Panc1 (cell line): ENCODE data around the gene GALNT10.

ENCODE experiments used
- CTCF ChIP-seq: fragments of 450-650 bp; IDR thresholded peaks from 2 replicates; pipeline ENCODE4 v1.5.1; 2017; ENCODE audit warnings: mild to moderate bottlenecking
- REST ChIP-seq, 2 experiments: IDR thresholded peaks; 2 replicates each; pipeline ENCODE4 v1.6.1; 2011 to 2012; ENCODE audit warnings: low read depth in 2 of 2, control low read depth in 1 of 2, low read length in 1 of 2, mild to moderate bottlenecking in 1 of 2, moderate library complexity in 1 of 2; ENCODE audit not compliant: insufficient read depth in 1 of 2
- TCF7L2 ChIP-seq: IDR thresholded peaks from 2 replicates; pipeline ENCODE4 v1.6.1; 2011; ENCODE audit warnings: mild to moderate bottlenecking, low read depth, low read length, inconsistent platforms

GRCh38 chr5:154288145-154288544 is 97.6 kb downstream of the GALNT10 start:
- no peak for TF ChIP-seq CTCF
- no peak for TF ChIP-seq TCF7L2
- TF ChIP-seq REST (IDR thresholded peaks at IDR 0.05; ENCODE audit: insufficient read depth in 1 of 2, low read depth in 2 of 2, low read length in 1 of 2): no peak
